NCI-H82 (cell line): Measurements from ENCODE around the gene THRA.
A peak's percentile ranks its signal among the peaks of the same experiment; 100 is the strongest.

Source experiments
- DNase-seq: peaks from one replicate; lab custom pipeline; 2025; lab: John Stamatoyannopoulos, UW

The THRA gene

GRCh38 chr17:40026816-40027613, 35.8 kb upstream of the THRA start:
- peak; percentile 93 for DNase-seq

GRCh38 chr17:40027614-40028012, 35.2 kb upstream of the THRA start:
- DNase-seq = no peak

GRCh38 chr17:40028595-40028994, 34.2 kb upstream of the THRA start:
- no peak for DNase-seq

GRCh38 chr17:40031706-40032105, 31.1 kb upstream of the THRA start:
- no peak for DNase-seq

- no peak for DNase-seq
Measured at GRCh38 chr17:40032322-40033320, 30.1 kb upstream of the THRA start.

GRCh38 chr17:40033339-40033738, 29.4 kb upstream of the THRA start:
- no peak for DNase-seq

GRCh38 chr17:40034426-40035161, 28.2 kb upstream of the THRA start:
- DNase-seq = no peak

GRCh38 chr17:40035162-40035559, 27.6 kb upstream of the THRA start:
- DNase-seq = peak; percentile 66

GRCh38 chr17:40038882-40039513, 23.8 kb upstream of the THRA start:
- peak; percentile 49 for DNase-seq

GRCh38 chr17:40041196-40041595, 21.6 kb upstream of the THRA start:
- no peak for DNase-seq

- DNase-seq = peak; percentile 43
Measured at GRCh38 chr17:40056379-40057015, 6.3 kb upstream of the THRA start.

- no peak for DNase-seq
Measured at GRCh38 chr17:40058186-40058784, 4.5 kb upstream of the THRA start.

- no peak for DNase-seq
Measured at GRCh38 chr17:40058865-40059264, 3.9 kb upstream of the THRA start.

GRCh38 chr17:40059729-40060475, 2.9 kb upstream of the THRA start:
- no peak for DNase-seq

- peak; percentile 43 for DNase-seq
Measured at GRCh38 chr17:40060887-40061608, 1.7 kb upstream of the THRA start.

GRCh38 chr17:40061609-40062038, 1.1 kb upstream of the THRA start:
- no peak for DNase-seq

- DNase-seq = peak; percentile 58
Measured at GRCh38 chr17:40063187-40063771, 514 bp downstream of the THRA start.

GRCh38 chr17:40063901-40064531, 1.3 kb downstream of the THRA start:
- DNase-seq = peak; percentile 45
